ENCODE measurements around the gene SLC22A16. TPM values are rescaled to one million over a fixed set of nuclear protein-coding genes. Genes with fewer than 3 reads are reported as not detected.

The SLC22A16 gene
- total and polyA plus RNA-seq, 2 of the 8 experiments (the other 6 are each of a cell fraction or from before 2014, with no cell fraction given) = not detected

DNA sequence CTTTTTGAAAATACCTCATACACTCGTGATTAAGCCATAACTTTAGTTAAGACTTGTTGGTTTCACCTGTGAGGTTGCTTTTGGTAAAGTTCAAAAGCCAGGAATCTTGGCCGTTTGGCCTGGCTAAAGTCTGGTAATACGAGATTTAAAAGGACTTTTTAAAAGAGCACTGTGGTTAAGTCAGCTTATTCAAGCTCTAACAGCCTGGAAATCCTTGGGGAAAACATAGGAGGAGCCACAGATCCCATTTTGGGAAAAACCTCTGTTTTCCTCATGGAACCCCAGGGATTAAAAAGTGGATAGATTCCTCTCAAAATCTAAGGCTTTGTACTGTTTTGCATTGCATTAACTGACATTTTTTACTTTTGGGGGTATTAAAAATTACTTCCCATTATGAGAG lies 13.7 kb upstream of the SLC22A16 start:
- H2BK20ac ChIP-seq (ENCODE audit: low read length) = no peak overlapping the region
- no peaks in the 10 kb centered on the region for H3K36me3 ChIP-seq (ENCODE audit: control insufficient read depth in 2 of 4, insufficient read depth in 4 of 4, low read length in 3 of 4)
- H2AK5ac ChIP-seq (ENCODE audit: low read depth, low read length) = no peak overlapping the region
- H3K27me3 ChIP-seq (replicated peaks in 1 of 4; ENCODE audit: control insufficient read depth in 3 of 4, extremely low read depth in 1 of 4, insufficient read depth in 3 of 4, low read length in 3 of 4) = no peaks in the 10 kb centered on the region
- H4K5ac ChIP-seq (ENCODE audit: insufficient read length, low read depth, low read length) = no peak overlapping the region
- WGBS, 2 experiments (ENCODE audit: extremely low coverage in 1 of 2, insufficient coverage in 1 of 2, insufficient read length in 1 of 2, insufficient replicate concordance in 2 of 2, low coverage in 1 of 2, low lambda C conversion rate in 2 of 2, missing lambda C conversion rate in 1 of 2) = 89% methylated on average over 3 of the region's 3 CpGs; no CpG with 5 or more reads in 1 of the 2 experiments
- no peak overlapping the region for H3K4me3 ChIP-seq (ENCODE audit: extremely low read depth in 1 of 4, insufficient read depth in 2 of 4, low read depth in 3 of 4, low read length in 4 of 4)
- H3K9me3 ChIP-seq (ENCODE audit: insufficient read depth in 2 of 2, low read depth in 1 of 2, low read length in 1 of 2) = no peaks in the 10 kb centered on the region
- no peaks in the 10 kb centered on the region for H4K20me1 ChIP-seq (replicated peaks in 1 of 2; ENCODE audit: control insufficient read depth in 1 of 2, insufficient read depth in 2 of 2, low read length in 2 of 2)
- H2AFZ ChIP-seq (ENCODE audit: low read length) = no peak overlapping the region
- no peak overlapping the region for H3K4ac ChIP-seq (replicated peaks; ENCODE audit: insufficient read length, low read depth, low read length)
- no peak overlapping the region for H2BK12ac ChIP-seq (ENCODE audit: low read depth, low read length)
- no peak overlapping the region for H3K4me2 ChIP-seq (ENCODE audit: insufficient read depth in 1 of 2, low read depth in 2 of 2, low read length in 2 of 2)
- H3K27ac ChIP-seq (ENCODE audit: low read depth, low read length) = no peak overlapping the region
- H3K23ac ChIP-seq (ENCODE audit: insufficient read length) = no peak overlapping the region
- no peak overlapping the region for H3K9ac ChIP-seq (replicated peaks in 1 of 4; ENCODE audit: extremely low read depth in 1 of 4, low read depth in 3 of 4, low read length in 3 of 4)
- H3K56ac ChIP-seq (replicated peaks; ENCODE audit: insufficient read length, low read depth, low read length) = no peak overlapping the region
- no peak overlapping the region for H3K18ac ChIP-seq (ENCODE audit: extremely low read depth, low read length)
- H3K79me1 ChIP-seq (ENCODE audit: low read depth, low read length) = no peaks in the 10 kb centered on the region
- H2BK120ac ChIP-seq (replicated peaks; ENCODE audit: low read depth, low read length) = no peak overlapping the region
- no peak overlapping the region for H4K8ac ChIP-seq (ENCODE audit: extremely low read depth, insufficient read depth, low read length)
- FAIRE-seq = no peak
- no peak overlapping the region for H2BK15ac ChIP-seq (ENCODE audit: low read length)
- no peak overlapping the region for H4K91ac ChIP-seq (replicated peaks; ENCODE audit: insufficient read length, low read length)
- ChIA-PET CTCF (ENCODE audit: partially characterized antibody) (interaction anchor here (0.6 kb wide), 1 partner anchor 49 kb away, joined by 4 read pairs; no protein-coding TSS in a partner anchor), POLR2A (ENCODE audit: partially characterized antibody) (no interaction called here)
- DNase-seq (ENCODE audit: low read depth in 1 of 2, low spot score in 2 of 2) = no peak
- TF ChIP-seq TAF1 (IDR thresholded peaks at IDR 0.05; ENCODE audit: low read depth, low read length) = no peak
- TF ChIP-seq TBP (IDR thresholded peaks at IDR 0.05; ENCODE audit: low read depth, low read length) = no peak
- no peak for TF ChIP-seq HDAC2 (IDR thresholded peaks at IDR 0.05; ENCODE audit: borderline replicate concordance in 1 of 2, low read depth in 2 of 2, low read length in 2 of 2)
- H3K23me2 ChIP-seq (ENCODE audit: low read depth, low read length) = peaks cover 2% of the 10 kb centered on the region; the same call in 1 of the 2 replicates
- H3K14ac ChIP-seq (ENCODE audit: insufficient read length) = no peak overlapping the region
- no peaks in the 10 kb centered on the region for H3K79me2 ChIP-seq (ENCODE audit: control insufficient read depth in 1 of 2, insufficient read depth in 2 of 2, low read length in 2 of 2)
- no peak overlapping the region for H2BK5ac ChIP-seq (ENCODE audit: low read depth, low read length)
- no peaks in the 10 kb centered on the region; a peak in 2 of 7 replicates for H3K4me1 ChIP-seq (replicated peaks in 1 of 4; ENCODE audit: control insufficient read depth in 3 of 4, insufficient read depth in 4 of 4, low read length in 3 of 4)
